GM18951 (cell line): Measurements from ENCODE around the gene PLAU.

Experiments used
- POLR2A ChIP-seq: IDR thresholded peaks from 4 replicates; pipeline ENCODE4 v1.6.1; 2011; ENCODE audit warnings: mild to moderate bottlenecking; ENCODE audit not compliant: insufficient read length, insufficient read depth; ENCODE audit errors: extremely low read depth
- in situ Hi-C: fragments of 300-500 bp; cut with MboI; formaldehyde crosslinking; loops from one replicate; pipeline ENCODE4 v1.12.0; 2022; ENCODE audit warnings: low sequenced_read_pairs, mixed read lengths, inconsistent platforms; ENCODE audit not compliant: unreplicated experiment

Gene PLAU

DNA sequence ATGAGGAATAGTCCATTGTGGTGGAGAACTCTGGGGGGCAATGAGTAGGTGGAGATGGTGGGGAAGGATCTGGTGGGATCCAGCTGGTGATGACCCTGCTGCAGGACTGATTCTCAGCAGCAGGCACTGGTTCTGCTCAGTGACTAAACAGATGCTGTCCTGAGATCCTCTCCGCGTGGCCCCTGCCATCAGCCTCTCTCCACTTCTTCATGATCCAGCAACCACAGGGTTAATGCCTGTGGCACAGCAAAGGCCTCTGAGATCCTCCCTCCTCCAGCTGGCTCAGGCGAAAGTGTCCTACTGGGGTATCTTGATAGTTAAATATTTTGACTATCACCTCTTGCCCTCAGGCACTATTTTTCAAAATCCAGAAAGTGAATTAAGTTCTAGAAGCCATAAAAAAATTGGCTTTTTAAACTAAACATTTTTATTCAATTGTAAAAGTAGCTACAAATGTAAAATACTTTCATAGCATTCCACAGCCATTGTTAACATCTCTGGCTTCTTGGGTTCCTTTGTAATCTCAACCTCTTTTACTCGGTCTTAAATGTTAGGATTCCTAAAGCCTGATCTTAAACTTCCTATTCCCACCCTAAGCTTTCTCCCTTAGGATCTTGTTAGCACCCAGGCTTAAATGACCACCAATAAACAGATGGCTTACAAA lies 13.1 kb downstream of the PLAU start:
- in situ Hi-C loops: no loop called here
- no peak for TF ChIP-seq POLR2A

- in situ Hi-C loops: no loop called here
- TF ChIP-seq POLR2A: no peak
Measured at GRCh38 chr10:73924935-73925334, 14.0 kb downstream of the PLAU start.

DNA sequence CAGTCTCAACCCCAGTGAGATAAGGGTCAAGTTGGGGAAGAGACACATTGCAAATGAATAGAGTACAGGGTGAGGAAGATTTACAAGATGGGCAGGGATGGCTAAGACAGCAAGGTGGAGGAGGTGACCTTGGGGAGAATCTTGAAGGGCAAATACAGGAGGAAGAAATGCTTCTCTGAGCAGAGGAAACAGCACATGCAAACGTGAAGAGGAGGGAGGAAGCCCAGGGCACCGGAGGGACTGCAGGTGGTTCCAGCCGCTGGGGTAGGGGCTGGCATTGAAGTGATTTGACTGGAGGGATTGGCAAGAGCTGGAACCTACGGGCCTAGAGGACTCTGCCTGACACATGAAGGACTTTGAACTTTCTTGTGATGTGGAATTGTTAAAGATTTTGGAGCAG lies 14.6 kb downstream of the PLAU start:
- TF ChIP-seq POLR2A: no peak
- in situ Hi-C loops: no loop called here

DNA sequence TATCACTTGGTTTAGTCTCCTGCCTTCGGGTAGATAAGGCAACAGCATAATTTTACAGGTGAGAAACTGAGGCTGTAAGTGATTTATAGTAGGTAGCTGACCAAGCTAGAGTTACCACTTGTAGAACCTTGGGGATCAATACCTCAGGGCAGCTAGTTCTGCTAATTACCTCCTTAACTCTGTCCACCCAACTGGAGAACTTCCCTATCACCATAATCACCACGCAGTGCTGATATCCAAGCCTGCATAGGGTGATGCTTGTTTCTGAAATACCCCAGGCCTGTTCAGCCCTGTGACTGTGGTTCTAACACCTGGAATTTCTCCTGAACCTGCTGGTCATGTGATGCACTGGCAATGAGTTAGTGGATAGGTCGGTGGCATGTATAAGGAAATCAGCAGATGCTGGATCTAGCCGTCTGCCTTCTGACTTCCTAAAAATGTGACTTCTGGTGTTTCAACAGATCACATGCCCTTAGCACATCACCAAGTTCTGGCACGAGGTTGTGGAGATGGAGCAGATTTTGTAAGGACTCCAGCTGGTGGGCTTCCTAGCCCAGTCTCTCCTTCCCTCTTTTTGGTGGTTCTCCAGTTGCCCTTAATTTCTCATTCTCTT lies 15.3 kb downstream of the PLAU start:
- in situ Hi-C loops: no loop called here
- no peak for TF ChIP-seq POLR2A

GRCh38 chr10:73930630-73931327 lies 19.8 kb downstream of the PLAU start:
- in situ Hi-C loops: loop anchor here (10.0 kb wide), 1 partner anchor 46 kb away; no protein-coding TSS in a partner anchor

GRCh38 chr10:73931767-73932619 lies 21.1 kb downstream of the PLAU start:
- TF ChIP-seq POLR2A: no peak
- in situ Hi-C loops: loop anchor here (10.0 kb wide), 1 partner anchor 47 kb away; no protein-coding TSS in a partner anchor

GRCh38 chr10:73932620-73933112 lies 21.7 kb downstream of the PLAU start:
- in situ Hi-C loops: loop anchor here (10.0 kb wide), 1 partner anchor 48 kb away; no protein-coding TSS in a partner anchor

GRCh38 chr10:73934074-73934473 lies 23.1 kb downstream of the PLAU start:
- in situ Hi-C loops: loop anchor here (10.0 kb wide), 1 partner anchor 49 kb away; no protein-coding TSS in a partner anchor
- no peak for TF ChIP-seq POLR2A

More at GRCh38 chr10:73932620-73933112, 21.7 kb downstream of the PLAU start:
- no peak for TF ChIP-seq POLR2A

GRCh38 chr10:73935895-73936294 lies 25.0 kb downstream of the PLAU start:
- TF ChIP-seq POLR2A: no peak
- in situ Hi-C loops: loop anchor here (10.0 kb wide), 1 partner anchor 51 kb away; no protein-coding TSS in a partner anchor

DNA sequence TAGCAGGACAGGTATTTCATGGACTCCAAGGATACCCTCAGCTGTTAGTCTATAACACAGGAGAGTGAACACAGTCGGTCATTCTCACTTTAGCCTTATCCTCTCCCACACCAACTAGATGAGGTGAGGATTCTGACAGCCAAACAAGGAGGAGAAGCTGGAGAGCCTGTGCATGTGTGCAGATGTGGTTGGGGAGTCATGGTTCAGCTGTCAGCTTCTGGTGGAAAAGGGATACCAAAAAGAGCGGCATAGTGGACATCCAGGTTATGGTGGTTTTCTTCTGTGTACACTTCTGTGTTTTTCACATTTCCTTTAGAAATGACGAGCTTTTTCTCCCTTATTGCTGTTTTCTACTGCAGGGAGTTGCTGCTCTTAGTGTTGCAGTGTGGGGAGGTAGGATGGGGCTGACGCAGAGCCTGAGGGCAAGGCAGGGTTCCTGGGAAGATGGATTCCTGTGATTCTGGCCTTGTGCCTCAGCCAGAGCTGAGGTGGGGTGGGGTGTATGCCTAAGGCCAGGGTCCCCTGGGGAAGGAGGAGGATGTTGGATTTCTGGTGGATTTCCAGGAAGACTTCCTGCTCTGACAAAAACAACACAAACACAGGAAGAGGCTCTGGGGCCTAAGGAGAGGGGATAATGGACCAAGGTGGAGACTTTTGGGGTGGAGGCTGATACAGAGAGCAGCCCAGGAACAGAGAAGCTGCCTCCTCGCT lies 26.6 kb downstream of the PLAU start:
- TF ChIP-seq POLR2A: no peak
- in situ Hi-C loops: loop anchor here (10.0 kb wide), 1 partner anchor 53 kb away; no protein-coding TSS in a partner anchor

DNA sequence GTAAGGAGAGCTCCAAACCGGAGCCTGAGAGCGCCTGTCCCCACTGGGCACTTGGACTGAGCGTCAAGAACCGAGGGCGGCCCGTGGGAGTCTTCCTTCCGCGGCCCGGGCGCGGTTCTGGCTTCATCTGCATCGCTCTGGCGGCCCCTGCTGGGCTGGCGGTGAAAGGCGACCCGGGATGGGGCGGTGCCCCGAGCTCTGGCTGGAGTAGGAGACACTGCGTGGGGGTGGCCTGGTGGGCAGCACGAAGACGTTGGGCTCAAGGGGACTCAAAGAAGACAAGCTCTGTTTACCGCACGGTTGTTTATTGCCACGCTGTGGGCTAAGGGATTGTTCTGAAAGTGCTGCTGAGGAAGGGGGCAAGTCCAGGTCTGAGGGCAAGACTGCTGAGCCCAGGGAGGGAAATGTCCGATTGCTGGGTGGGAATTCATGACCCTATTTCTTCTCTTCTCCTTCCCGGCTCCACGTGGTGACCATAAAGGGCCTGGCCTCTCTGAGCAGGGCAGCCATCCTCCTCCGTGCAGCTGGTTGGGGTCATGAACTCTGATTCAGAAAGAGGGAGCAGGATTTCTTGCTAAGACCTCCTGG lies 29.8 kb downstream of the PLAU start:
- in situ Hi-C loops: no loop called here
- no peak for TF ChIP-seq POLR2A

- TF ChIP-seq POLR2A: no peak
- in situ Hi-C loops: no loop called here
Measured at GRCh38 chr10:73941300-73941699, 30.4 kb downstream of the PLAU start.
